Ascending aorta (tissue), 2 donors: ENCODE measurements around the gene SORCS2. TPM values are rescaled to one million over a fixed set of nuclear protein-coding genes. Genes with fewer than 3 reads are reported as not detected.

ENCODE experiments used
- DNase-seq, 2 donors: peaks; one replicate each; pipeline ENCODE4 v3.0.0-alpha.2; 2019; ENCODE audit warnings: low spot score in 2 of 2
- H3K27ac ChIP-seq, 2 donors: fragments of 200-600 bp; sonication (generic); one replicate each; pipeline ENCODE4 v1.5.1; 2016 to 2017; ENCODE audit warnings: mild to moderate bottlenecking in 1 of 2
- H3K27me3 ChIP-seq: fragments of 200-600 bp; sonication (generic); one replicate; pipeline ENCODE4 v1.5.1; 2017
- H3K36me3 ChIP-seq, 2 donors: fragments of 200-600 bp; sonication (generic); one replicate each; pipeline ENCODE4 v1.5.1; 2016
- H3K4me1 ChIP-seq, 2 donors: fragments of 200-600 bp; sonication (generic); one replicate each; pipeline ENCODE4 v1.5.1; 2016 to 2017; ENCODE audit warnings: mild to moderate bottlenecking in 1 of 2
- H3K4me3 ChIP-seq, 2 donors: fragments of 200-600 bp; sonication (generic); one replicate each; pipeline ENCODE4 v1.5.1; 2016 to 2017; ENCODE audit warnings: mild to moderate bottlenecking in 1 of 2
- H3K9me3 ChIP-seq, 2 donors: fragments of 200-600 bp; sonication (generic); one replicate each; pipeline ENCODE4 v1.5.1; 2016
- CTCF ChIP-seq, 3 experiments: fragments of 200-600 bp in 2 of 3; fragments of 450-650 bp in 1 of 3; sonication (generic) in 2 of 3; IDR thresholded peaks; one replicate each; pipeline ENCODE4 v1.5.1; 2016 to 2019; ENCODE audit warnings: antibody characterized with exemption in 3 of 3, mild to moderate bottlenecking in 1 of 3, moderate library complexity in 1 of 3
- intact Hi-C: fragments of 100-400 bp; cut with DNase I; formaldehyde crosslinking; loops from one replicate; pipeline ENCODE4 v1.15.1; 2023
- total RNA-seq: library from RNA; depleted of rRNA; stranded (reverse); fragments of >200 nt; gene quantifications from one replicate; pipeline ENCODE4 v1.1.0, GENCODE V29; 2016

Gene SORCS2
- total RNA-seq, 1 donor from 2014 or later, result 0.32 TPM

- DNase-seq, result no peak
- H3K27ac ChIP-seq, result no peak overlapping the region
- H3K4me1 ChIP-seq, result no peaks in the 10 kb centered on the region
- no peak for TF ChIP-seq CTCF (IDR thresholded peaks at IDR 0.05)
- H3K27me3 ChIP-seq, result no peaks in the 10 kb centered on the region
- no peak overlapping the region for H3K4me3 ChIP-seq
- no peaks in the 10 kb centered on the region for H3K9me3 ChIP-seq
- intact Hi-C loops, result no loop called here
- H3K36me3 ChIP-seq, result no peaks in the 10 kb centered on the region
These were observed 164.5 kb downstream of the SORCS2 start for GRCh38 chr4:7356667-7357310.

GRCh38 chr4:7357323-7357722 is 165.0 kb downstream of the SORCS2 start:
- Histone ChIP-seq H3K4me1 (no peaks in the 10 kb centered on the region), H3K27ac (no peak overlapping the region), H3K9me3 (no peaks in the 10 kb centered on the region), H3K4me3 (no peak overlapping the region), H3K27me3 (no peaks in the 10 kb centered on the region), H3K36me3 (no peaks in the 10 kb centered on the region)
- intact Hi-C loops, result no loop called here
- no peak for TF ChIP-seq CTCF (IDR thresholded peaks at IDR 0.05)
- no peak for DNase-seq

DNA sequence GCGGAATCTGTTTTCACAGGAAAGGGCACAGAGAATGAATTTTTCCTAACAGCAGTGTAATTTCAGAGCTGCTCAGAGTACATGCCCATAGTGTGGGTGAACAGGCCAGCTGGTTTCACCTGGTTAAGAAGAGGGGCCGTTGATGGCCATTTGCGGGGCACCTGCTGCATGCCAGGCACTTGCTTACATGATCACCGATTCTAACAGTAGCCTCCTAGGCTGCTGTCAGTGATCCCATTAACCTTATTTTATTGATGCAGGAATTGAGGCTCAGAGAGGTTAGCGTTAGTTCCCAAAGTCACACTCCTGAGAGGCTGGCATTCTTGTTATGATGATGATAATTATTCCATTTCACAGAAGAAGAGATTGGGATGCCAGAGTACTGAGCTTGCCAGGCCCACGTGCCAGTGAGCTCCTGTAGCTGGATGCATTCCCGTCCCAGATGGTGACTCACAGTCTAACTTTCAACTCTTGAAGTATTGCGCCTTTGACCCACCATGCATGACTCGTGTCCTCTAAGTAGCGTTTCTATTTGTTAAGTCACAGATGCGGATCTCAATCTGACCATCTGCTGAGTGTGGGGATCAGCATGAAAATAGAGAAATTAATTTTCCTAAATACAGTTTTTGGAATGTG is 165.9 kb downstream of the SORCS2 start:
- intact Hi-C loops, result no loop called here
- no peak overlapping the region for H3K4me3 ChIP-seq
- H3K36me3 ChIP-seq, result no peaks in the 10 kb centered on the region
- no peaks in the 10 kb centered on the region for H3K9me3 ChIP-seq
- H3K27ac ChIP-seq, result no peak overlapping the region
- H3K4me1 ChIP-seq, result no peaks in the 10 kb centered on the region
- no peaks in the 10 kb centered on the region for H3K27me3 ChIP-seq
- no peak for TF ChIP-seq CTCF (IDR thresholded peaks at IDR 0.05)
- no peak for DNase-seq

- Histone ChIP-seq H3K4me1 (no peaks in the 10 kb centered on the region), H3K36me3 (no peaks in the 10 kb centered on the region), H3K27ac (no peak overlapping the region), H3K4me3 (no peak overlapping the region), H3K9me3 (no peaks in the 10 kb centered on the region), H3K27me3 (no peaks in the 10 kb centered on the region)
- TF ChIP-seq CTCF (IDR thresholded peaks at IDR 0.05), result no peak
- no peak for DNase-seq
- intact Hi-C loops, result no loop called here
These were observed 167.2 kb downstream of the SORCS2 start for GRCh38 chr4:7359400-7360062.

DNA sequence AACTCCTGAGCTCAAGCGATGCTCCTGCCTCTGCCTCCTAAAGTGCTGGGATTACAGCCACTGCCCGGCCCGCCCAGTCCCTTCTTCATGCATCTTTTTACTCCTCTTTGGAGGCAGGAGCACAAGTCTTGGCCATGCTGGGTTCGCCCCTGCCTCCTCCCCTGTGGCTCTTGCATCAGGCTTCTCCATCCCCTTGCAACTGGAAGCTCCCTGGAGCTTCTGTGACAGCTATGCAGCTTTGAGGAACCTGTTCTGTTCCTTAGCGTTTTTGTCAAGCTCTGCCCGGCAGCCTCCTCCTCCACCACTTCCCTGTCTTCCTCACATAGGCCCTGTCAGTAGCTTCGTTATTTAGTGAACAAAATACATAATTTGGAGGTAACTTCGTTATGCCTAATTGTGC is 168.5 kb downstream of the SORCS2 start:
- no peak for DNase-seq
- Histone ChIP-seq H3K4me1 (peaks cover 0 to 2% of the 10 kb centered on the region in 2 donors), H3K27me3 (no peaks in the 10 kb centered on the region), H3K27ac (no peak overlapping the region), H3K4me3 (no peak overlapping the region), H3K9me3 (no peaks in the 10 kb centered on the region), H3K36me3 (no peaks in the 10 kb centered on the region)
- intact Hi-C loops, result no loop called here
- no peak for TF ChIP-seq CTCF (IDR thresholded peaks at IDR 0.05)
